GM19043 (cell line): ENCODE data around the gene MRTFB.
A peak's percentile ranks its signal among the peaks of the same experiment; 100 is the strongest.
"Not testable (repeated sequence)": the region's sequence is repeated elsewhere in the genome, so short reads cannot be mapped to it uniquely, and the experiment has no call there.

ENCODE experiments used
- ATAC-seq: cut with Tn5 transposase; IDR thresholded peaks from one replicate; pipeline ENCODE4 v1.9.1; 2021; ENCODE audit warnings: low read depth; ENCODE audit not compliant: unreplicated experiment

MRTFB gene

GRCh38 chr16:14180481-14180944 is 109.4 kb downstream of the MRTFB start:
- ATAC-seq = no peak

- ATAC-seq = no peak
These were observed 110.4 kb downstream of the MRTFB start for GRCh38 chr16:14181371-14182050.

GRCh38 chr16:14182999-14183398 is 111.9 kb downstream of the MRTFB start:
- no peak for ATAC-seq

GRCh38 chr16:14183962-14184361 is 112.8 kb downstream of the MRTFB start:
- ATAC-seq = not testable (repeated sequence)

- no peak for ATAC-seq
These were observed 115.1 kb downstream of the MRTFB start for GRCh38 chr16:14186007-14186794.

GRCh38 chr16:14186795-14187221 is 115.7 kb downstream of the MRTFB start:
- no peak for ATAC-seq

GRCh38 chr16:14187517-14188338 is 116.6 kb downstream of the MRTFB start:
- ATAC-seq = no peak

GRCh38 chr16:14193316-14193871 is 122.3 kb downstream of the MRTFB start:
- ATAC-seq = peak; percentile 95

GRCh38 chr16:14194721-14195120 is 123.6 kb downstream of the MRTFB start:
- no peak for ATAC-seq

GRCh38 chr16:14196011-14196410 is 124.9 kb downstream of the MRTFB start:
- no peak for ATAC-seq

GRCh38 chr16:14196539-14196938 is 125.4 kb downstream of the MRTFB start:
- ATAC-seq = no peak

GRCh38 chr16:14198012-14198411 is 126.9 kb downstream of the MRTFB start:
- no peak for ATAC-seq

GRCh38 chr16:14198572-14198971 is 127.5 kb downstream of the MRTFB start:
- ATAC-seq = no peak

GRCh38 chr16:14199199-14199598 is 128.1 kb downstream of the MRTFB start:
- no peak for ATAC-seq

GRCh38 chr16:14199624-14200023 is 128.5 kb downstream of the MRTFB start:
- ATAC-seq = no peak

GRCh38 chr16:14202095-14202494 is 131.0 kb downstream of the MRTFB start:
- no peak for ATAC-seq

GRCh38 chr16:14202697-14203096 is 131.6 kb downstream of the MRTFB start:
- no peak for ATAC-seq

GRCh38 chr16:14203166-14203565 is 132.0 kb downstream of the MRTFB start:
- no peak for ATAC-seq

- no peak for ATAC-seq
These were observed 134.5 kb downstream of the MRTFB start for GRCh38 chr16:14205666-14206065.

GRCh38 chr16:14211856-14212543 is 140.9 kb downstream of the MRTFB start:
- ATAC-seq = no peak
